ENCODE results near the gene MRPS5.

The MRPS5 gene

DNA sequence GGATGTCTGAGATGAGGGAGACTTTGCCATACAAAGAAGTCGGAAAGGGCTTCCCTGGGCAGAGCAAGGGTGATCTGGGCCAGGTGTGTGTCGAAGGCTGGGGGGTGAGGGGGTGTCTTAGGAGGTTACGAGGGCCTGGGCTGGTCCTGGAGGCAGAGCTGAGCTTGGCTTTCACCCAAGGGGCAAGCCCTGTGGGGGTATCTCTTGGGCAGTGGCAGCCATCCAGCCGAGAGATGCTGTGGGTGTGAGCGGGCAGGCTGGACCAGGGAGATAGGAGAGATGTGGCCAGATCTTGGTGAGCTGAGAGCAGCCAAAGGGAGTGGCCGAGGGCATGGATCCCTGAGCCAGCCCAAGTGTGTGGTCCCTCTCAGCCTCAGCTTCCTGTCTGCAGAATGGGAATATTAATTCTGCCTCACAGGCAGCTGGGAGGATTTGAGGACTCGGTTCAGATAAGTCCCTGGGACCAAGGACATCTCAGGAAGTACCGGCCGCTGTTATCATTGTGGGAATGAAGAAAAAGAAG, 63.1 kb downstream of the MRPS5 start:
- in situ Hi-C loops (cut with MboI; ENCODE audit: low pct_unique_long_range_greater_than_20kb, low sequenced_read_pairs, unreplicated experiment), result no loop called here
- TF ChIP-seq, protein P1, sequence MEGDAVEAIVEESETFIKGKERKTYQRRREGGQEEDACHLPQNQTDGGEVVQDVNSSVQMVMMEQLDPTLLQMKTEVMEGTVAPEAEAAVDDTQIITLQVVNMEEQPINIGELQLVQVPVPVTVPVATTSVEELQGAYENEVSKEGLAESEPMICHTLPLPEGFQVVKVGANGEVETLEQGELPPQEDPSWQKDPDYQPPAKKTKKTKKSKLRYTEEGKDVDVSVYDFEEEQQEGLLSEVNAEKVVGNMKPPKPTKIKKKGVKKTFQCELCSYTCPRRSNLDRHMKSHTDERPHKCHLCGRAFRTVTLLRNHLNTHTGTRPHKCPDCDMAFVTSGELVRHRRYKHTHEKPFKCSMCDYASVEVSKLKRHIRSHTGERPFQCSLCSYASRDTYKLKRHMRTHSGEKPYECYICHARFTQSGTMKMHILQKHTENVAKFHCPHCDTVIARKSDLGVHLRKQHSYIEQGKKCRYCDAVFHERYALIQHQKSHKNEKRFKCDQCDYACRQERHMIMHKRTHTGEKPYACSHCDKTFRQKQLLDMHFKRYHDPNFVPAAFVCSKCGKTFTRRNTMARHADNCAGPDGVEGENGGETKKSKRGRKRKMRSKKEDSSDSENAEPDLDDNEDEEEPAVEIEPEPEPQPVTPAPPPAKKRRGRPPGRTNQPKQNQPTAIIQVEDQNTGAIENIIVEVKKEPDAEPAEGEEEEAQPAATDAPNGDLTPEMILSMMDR (IDR thresholded peaks at IDR 0.05; ENCODE audit: extremely low read depth, insufficient read depth, missing control alignments), result no peak
- DNase-seq (ENCODE audit: low spot score), result no peak

DNA sequence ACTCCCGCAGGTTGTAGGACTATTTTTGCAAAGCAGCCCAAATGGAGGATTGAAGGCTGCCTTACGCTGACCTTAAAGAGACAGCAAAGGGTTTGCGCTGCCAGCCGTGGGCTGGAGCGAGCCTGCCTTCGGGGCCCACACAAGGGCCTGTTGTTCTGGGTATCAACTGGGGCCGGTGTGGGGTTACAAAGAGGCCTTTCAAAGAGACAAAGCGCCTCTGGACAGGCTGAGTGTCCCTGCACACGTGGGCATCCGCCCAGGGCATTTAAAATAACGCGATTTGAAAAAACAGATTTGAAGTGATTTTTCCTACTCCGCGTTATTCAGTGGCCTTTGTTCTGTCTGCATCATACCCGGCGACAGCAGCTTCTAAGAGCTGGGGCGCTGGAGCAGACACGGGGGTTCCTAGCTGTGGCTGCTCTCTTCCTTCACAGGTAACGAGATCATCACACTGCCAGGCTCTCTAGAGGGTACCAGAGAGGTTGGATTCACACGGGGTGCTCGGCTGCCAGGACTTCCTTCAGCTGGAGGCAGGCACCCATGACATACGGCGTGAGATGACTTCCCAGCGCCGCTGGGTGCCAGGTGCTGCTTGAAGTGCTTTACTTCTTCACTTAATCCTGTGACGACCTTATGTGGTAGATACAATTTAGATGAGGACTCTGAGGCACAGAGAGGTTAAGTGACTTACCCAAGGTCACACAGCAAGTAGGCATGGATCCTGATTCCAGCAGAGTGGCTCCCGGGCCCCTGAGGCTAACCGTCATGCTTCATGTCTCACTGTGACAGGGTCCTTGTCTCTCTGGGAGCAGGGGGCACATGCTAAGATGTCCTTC, 63.9 kb downstream of the MRPS5 start:
- TF ChIP-seq, protein P1 (IDR thresholded peaks at IDR 0.05; ENCODE audit: extremely low read depth, insufficient read depth, missing control alignments), result no peak
- in situ Hi-C loops (cut with MboI; ENCODE audit: low pct_unique_long_range_greater_than_20kb, low sequenced_read_pairs, unreplicated experiment), result no loop called here
- DNase-seq (ENCODE audit: low spot score), result no peak

DNA sequence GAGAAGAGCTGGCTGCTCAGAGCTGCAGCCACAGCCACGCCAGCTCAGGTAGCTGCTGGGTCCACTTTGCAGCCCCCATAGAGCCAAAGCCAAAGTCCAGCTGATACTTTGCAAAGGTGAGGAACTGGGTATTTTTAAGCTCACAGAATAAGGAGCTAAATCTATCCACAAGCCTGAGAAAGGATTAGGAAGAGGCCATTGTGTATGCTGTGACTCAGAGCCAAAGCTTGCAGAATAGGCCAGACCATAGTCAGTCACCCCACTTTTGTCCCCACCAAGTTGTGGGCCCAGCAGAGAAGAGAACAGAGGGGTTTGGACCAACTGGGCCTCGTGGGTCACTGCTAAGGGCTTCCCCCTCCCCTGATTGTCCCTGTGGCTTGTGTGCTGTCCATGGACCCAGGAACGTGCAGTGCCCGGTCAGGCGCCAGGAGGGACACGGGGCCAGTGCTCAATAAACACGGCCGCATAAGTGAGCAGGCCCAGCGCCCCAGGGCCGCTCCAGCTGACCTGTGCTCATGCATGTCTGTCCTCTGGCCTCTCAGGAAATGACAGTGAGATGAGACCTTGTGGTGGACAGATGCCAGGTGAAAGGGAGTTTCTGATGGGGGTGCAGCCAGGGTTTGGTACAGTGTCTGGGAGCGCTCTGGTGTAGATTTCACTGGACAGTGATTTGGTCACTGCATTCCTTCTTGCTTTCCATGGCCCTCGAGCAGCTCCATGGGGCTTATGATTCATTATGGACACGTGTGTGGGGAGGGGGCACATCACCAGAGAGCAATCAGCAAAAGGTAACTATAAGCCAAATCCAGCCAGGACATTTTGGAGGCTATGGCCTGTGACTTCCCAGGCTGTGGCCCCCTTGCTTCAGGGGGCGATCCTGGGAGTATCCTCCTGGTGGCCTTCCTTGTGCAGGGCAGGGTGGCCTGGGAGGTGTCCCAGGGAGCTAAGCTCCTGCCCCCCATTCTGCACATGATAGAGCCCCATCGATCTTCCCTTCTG, 64.8 kb downstream of the MRPS5 start:
- DNase-seq (ENCODE audit: low spot score), result no peak
- in situ Hi-C loops (cut with MboI; ENCODE audit: low pct_unique_long_range_greater_than_20kb, low sequenced_read_pairs, unreplicated experiment), result no loop called here
- TF ChIP-seq, protein P1 (IDR thresholded peaks at IDR 0.05; ENCODE audit: extremely low read depth, insufficient read depth, missing control alignments), result no peak

DNA sequence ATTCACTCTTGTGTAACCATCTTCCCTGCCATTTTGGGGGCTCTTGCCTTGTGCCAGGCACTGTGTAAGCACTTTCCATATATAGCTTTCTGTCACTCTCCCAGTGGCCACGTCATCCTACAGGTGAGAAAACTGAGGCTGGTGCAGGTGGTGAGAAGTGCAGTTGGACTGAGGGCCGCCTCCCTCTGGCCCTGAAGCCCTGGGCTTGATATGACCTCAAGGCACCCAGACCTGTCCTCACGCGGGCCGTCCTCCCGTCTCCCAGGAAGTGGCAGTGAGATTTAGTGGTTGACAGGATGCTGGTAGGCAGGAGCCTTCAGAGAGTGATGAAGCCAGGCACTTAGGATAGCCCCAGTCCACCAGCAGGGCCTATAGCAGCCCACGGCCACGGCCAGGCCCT, 65.6 kb downstream of the MRPS5 start:
- TF ChIP-seq, protein P1 (IDR thresholded peaks at IDR 0.05; ENCODE audit: extremely low read depth, insufficient read depth, missing control alignments), result no peak
- in situ Hi-C loops (cut with MboI; ENCODE audit: low pct_unique_long_range_greater_than_20kb, low sequenced_read_pairs, unreplicated experiment), result no loop called here
- no peak for DNase-seq (ENCODE audit: low spot score)

DNA sequence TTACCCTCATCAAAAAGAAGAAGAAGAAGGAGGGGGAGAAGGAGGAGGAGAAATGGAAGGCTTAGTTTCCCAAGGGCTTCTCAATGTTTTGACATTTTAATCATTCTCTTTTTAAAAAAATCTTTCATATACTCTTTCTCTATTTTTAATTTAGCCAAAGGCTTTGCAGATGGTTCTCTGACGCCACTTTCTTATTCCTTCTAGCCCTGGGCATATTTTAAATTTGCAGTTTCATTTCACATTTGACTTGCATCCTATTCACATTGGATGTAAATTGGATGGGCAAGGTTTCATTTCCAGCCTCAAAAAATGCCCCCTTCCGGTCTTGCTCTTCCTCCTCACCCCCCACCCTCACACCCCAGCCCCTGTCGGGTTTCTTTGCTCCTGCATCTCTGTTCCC, 66.3 kb downstream of the MRPS5 start:
- no peak for DNase-seq (ENCODE audit: low spot score)
- in situ Hi-C loops (cut with MboI; ENCODE audit: low pct_unique_long_range_greater_than_20kb, low sequenced_read_pairs, unreplicated experiment), result no loop called here
- TF ChIP-seq, protein P1 (IDR thresholded peaks at IDR 0.05; ENCODE audit: extremely low read depth, insufficient read depth, missing control alignments), result no peak

DNA sequence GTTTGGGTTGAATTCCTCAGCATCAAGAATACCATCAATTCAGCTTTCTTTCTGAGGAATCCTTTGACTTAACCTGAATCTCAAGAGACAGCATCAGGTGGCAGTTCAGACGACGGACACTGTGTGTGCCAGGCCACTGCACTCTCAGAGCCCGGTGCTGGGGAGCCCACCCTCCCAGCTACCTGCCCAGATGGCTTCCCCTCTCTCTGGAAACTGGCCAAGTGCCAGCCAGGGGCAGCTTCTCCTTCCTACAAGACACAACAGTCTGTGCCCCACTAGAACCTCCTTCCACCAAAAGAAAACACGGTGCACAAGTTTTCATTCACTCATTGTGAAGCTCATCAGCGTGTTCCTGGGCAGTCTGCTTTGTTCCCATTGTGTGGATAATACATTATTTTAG, 67.6 kb downstream of the MRPS5 start:
- TF ChIP-seq, protein P1 (IDR thresholded peaks at IDR 0.05; ENCODE audit: extremely low read depth, insufficient read depth, missing control alignments), result no peak
- in situ Hi-C loops (cut with MboI; ENCODE audit: low pct_unique_long_range_greater_than_20kb, low sequenced_read_pairs, unreplicated experiment), result no loop called here
- DNase-seq (ENCODE audit: low spot score), result no peak

All from GM13977 (cell line).